ENCODE measurements around the gene HK3.

Gene HK3

DNA sequence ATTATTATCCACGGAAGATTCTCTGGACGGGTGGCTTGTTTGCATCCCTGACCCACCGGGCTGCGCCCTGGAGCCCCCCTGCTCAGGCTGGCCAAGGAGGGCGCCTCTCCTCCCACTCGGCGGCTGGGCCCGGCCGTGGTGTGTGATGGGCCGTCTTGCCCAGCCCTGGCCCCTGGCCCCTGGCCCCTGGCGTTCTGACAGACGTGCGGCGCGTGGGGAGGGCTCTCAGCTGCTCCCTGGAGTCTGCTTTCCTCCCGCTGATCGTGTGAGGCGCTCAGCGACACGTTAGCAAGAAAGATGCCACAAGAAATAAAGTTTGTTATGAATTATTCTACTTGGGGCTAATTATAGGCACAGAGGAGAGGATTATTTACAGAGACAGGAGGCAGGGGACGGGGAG, 55.5 kb downstream of the HK3 start:
- in situ Hi-C loops (cut with MboI; ENCODE audit: low sequenced_read_pairs, unreplicated experiment), result no loop called here
- TF ChIP-seq, protein P1, sequence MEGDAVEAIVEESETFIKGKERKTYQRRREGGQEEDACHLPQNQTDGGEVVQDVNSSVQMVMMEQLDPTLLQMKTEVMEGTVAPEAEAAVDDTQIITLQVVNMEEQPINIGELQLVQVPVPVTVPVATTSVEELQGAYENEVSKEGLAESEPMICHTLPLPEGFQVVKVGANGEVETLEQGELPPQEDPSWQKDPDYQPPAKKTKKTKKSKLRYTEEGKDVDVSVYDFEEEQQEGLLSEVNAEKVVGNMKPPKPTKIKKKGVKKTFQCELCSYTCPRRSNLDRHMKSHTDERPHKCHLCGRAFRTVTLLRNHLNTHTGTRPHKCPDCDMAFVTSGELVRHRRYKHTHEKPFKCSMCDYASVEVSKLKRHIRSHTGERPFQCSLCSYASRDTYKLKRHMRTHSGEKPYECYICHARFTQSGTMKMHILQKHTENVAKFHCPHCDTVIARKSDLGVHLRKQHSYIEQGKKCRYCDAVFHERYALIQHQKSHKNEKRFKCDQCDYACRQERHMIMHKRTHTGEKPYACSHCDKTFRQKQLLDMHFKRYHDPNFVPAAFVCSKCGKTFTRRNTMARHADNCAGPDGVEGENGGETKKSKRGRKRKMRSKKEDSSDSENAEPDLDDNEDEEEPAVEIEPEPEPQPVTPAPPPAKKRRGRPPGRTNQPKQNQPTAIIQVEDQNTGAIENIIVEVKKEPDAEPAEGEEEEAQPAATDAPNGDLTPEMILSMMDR (IDR thresholded peaks at IDR 0.05; ENCODE audit: borderline replicate concordance, control extremely low read depth, extremely low read depth, insufficient read depth, missing control alignments), result no peak
- no peak for DNase-seq (ENCODE audit: low spot score)

DNA sequence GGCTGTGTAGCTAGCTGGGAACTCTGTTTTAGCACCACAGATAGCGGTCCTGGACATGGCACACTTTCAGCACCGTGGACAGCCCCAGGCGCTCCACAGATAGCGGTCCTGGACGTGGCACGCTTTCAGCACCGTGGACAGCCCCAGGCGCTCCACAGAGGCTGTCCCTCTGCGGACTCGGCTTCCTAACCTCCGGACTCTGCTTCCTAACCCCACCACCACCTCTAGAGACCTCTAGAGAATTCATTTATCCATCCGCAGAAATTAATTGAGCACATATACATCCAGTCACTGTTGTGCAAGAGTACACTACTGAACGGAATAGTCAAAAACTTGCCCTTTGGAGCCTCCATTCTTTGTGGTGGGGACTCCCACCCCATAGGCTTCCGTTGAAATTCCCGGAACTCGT, 61.4 kb downstream of the HK3 start:
- in situ Hi-C loops (cut with MboI; ENCODE audit: low sequenced_read_pairs, unreplicated experiment), result no loop called here
- TF ChIP-seq, protein P1 (IDR thresholded peaks at IDR 0.05; ENCODE audit: borderline replicate concordance, control extremely low read depth, extremely low read depth, insufficient read depth, missing control alignments), result no peak
- peak; percentile 81 for DNase-seq (ENCODE audit: low spot score)

DNA sequence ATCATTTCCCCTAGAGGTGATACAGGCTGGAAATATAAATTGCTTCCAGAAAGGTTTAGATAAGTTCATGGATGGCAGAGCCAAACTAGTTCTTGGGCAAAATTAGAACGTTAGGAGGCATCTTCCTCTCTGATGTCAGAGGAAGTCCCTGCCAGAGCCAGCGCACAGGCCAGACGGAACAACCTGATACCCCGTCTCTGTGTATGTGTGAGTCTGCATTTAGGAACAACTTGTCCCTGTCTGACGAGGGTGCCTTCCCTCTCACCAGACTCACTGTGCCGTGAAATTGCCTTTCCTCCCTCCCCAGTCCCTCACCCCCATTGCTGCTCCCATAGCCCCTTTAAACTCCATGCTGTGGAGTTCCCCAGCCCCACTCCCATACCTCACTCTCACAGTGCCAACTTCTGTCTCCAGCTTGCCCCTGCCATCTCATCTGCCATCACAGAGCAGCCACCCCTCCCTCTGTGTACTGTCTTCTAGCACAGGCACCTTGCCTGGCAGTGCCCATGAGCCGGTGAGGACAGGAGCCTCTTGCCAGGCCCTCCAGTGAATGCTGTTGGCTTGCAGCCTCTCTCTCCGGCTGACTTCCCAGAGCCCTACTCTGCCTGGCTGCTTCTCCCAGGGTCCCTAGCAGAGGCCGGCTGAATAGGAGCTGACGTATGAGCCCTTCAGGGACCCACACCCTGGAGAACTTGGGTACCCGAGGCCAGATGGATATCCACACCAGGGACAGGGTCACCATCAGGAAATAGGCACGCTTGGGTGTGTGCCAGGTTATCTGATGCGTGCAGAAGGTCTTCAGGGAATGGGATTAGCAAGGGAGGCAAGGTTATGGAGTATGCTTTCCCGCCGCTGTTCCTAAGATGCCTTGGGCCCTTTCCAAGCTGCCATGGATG, 62.1 kb downstream of the HK3 start:
- TF ChIP-seq, protein P1 (IDR thresholded peaks at IDR 0.05; ENCODE audit: borderline replicate concordance, control extremely low read depth, extremely low read depth, insufficient read depth, missing control alignments), result no peak
- no peak for DNase-seq (ENCODE audit: low spot score)
- in situ Hi-C loops (cut with MboI; ENCODE audit: low sequenced_read_pairs, unreplicated experiment), result no loop called here

DNA sequence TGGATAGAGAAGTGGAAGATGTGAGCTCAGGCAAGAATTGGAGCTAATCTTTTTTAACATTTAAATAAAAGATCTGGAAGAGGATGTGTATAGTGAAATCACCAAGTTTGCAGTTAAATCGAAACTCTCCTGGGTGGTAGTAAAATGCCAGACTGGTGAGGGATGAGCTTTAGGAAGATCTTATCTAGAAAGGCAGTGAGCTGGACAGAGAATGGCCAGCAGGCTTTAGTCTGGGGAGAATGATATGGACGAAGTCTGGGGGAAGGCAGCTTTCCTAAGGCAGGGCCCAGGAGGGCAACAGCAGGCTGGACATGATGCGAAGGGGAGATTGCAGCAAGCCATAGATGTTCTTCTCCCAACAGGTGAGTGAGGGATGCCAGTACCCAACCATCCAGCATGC, 63.2 kb downstream of the HK3 start:
- no peak for DNase-seq (ENCODE audit: low spot score)
- TF ChIP-seq, protein P1 (IDR thresholded peaks at IDR 0.05; ENCODE audit: borderline replicate concordance, control extremely low read depth, extremely low read depth, insufficient read depth, missing control alignments), result no peak
- in situ Hi-C loops (cut with MboI; ENCODE audit: low sequenced_read_pairs, unreplicated experiment), result no loop called here

DNA sequence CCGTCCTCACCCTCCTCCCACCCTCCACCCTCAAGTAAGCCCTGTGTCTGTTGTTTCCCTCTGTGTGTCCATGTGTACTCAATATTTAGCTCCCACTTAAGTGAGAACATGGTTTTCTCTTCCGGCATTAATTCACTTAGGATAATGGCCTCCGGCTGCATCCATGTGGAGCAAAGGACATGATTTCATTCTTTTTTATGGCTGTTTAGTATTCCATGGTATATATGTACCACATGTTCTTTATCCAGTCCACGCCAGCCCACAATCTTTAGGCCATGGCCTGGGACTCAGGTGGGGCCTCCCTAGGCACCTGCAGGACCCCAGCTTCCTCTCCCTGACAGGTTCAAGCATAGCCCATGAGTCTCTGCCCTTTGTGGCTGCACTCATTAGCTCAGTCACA, 65.9 kb downstream of the HK3 start:
- TF ChIP-seq, protein P1 (IDR thresholded peaks at IDR 0.05; ENCODE audit: borderline replicate concordance, control extremely low read depth, extremely low read depth, insufficient read depth, missing control alignments), result no peak
- no peak for DNase-seq (ENCODE audit: low spot score)
- in situ Hi-C loops (cut with MboI; ENCODE audit: low sequenced_read_pairs, unreplicated experiment), result no loop called here

DNA sequence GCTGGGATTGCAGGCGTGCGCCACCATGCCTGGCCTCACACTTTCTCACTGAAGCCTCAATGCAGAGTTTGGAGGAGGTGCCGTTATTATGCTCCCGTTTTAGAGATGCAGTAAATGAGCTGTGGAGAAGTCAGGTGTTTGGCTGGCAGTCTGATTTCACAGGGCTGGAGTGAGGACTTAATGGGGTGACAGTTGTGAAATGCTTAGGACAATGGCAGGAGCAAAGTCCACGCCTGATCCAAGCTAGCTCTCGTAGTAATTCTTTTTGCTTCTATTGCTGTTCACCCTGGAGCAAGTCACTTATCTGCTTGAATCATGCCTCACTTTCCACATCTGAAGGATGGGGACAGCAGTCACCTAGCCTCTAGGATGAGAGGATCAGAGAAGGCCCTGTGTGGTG, 67.0 kb downstream of the HK3 start:
- in situ Hi-C loops (cut with MboI; ENCODE audit: low sequenced_read_pairs, unreplicated experiment), result no loop called here
- DNase-seq (ENCODE audit: low spot score), result no peak
- TF ChIP-seq, protein P1 (IDR thresholded peaks at IDR 0.05; ENCODE audit: borderline replicate concordance, control extremely low read depth, extremely low read depth, insufficient read depth, missing control alignments), result no peak

Measured in GM13976 (cell line).